NB4 (cell line): Measurements from ENCODE around the gene KLHL18.

Experiments
- CTCF ChIP-seq: IDR thresholded peaks from one replicate; pipeline ENCODE4 v1.5.1; 2012; ENCODE audit warnings: low read depth, low read length
- MYC ChIP-seq: IDR thresholded peaks from 2 replicates; pipeline ENCODE4 v1.6.1; 2011; ENCODE audit warnings: low read depth, low read length

GRCh38 chr3:47250309-47251060 is 32.3 kb upstream of the KLHL18 start:
- peak; percentile 49 for TF ChIP-seq CTCF
- no peak for TF ChIP-seq MYC
